HepG2 (cell line): Measurements from ENCODE around the gene SIRT5. TPM values are rescaled to one million over a fixed set of nuclear protein-coding genes. Genes with fewer than 3 reads are reported as not detected.

Experiments used
- BCL6 ChIP-seq: IDR thresholded peaks from 2 replicates; pipeline ENCODE4 v1.6.1; 2016; ENCODE audit warnings: missing genetic modification reagents, missing compliant biosample characterization
- EP300 ChIP-seq, 3 experiments: sonication (generic) in 1 of 3; formaldehyde crosslinking in 1 of 3; IDR thresholded peaks; 2 replicates each; pipeline versions ENCODE4 v1.5.1 to v1.6.1; 2011 to 2020; ENCODE audit warnings: low read depth in 2 of 3, low read length in 2 of 3, borderline replicate concordance in 1 of 3, improper control_type of control experiment in 1 of 3, mild to moderate bottlenecking in 1 of 3, missing genetic modification reagents in 1 of 3, moderate library complexity in 1 of 3
- GATAD2A ChIP-seq: IDR thresholded peaks from 2 replicates; pipeline ENCODE4 v1.6.1; 2016
- KAT7 ChIP-seq: IDR thresholded peaks from 2 replicates; pipeline ENCODE4 v1.6.1; 2018; ENCODE audit warnings: borderline replicate concordance, missing compliant biosample characterization
- MIXL1 ChIP-seq: IDR thresholded peaks from 2 replicates; pipeline ENCODE4 v1.6.1; 2016
- NCOR1 ChIP-seq: fragments of 200-600 bp; sonication (generic); IDR thresholded peaks from 2 replicates; pipeline ENCODE4 v1.7.0; 2017; ENCODE audit warnings: antibody characterized with exemption, low read length, borderline replicate concordance
- RARA ChIP-seq: IDR thresholded peaks from 2 replicates; pipeline ENCODE4 v1.6.1; 2016; ENCODE audit warnings: missing genetic modification reagents, missing compliant biosample characterization
- SIN3B ChIP-seq: fragments of 150-350 bp; IDR thresholded peaks from 2 replicates; pipeline ENCODE4 v1.6.1; 2014; ENCODE audit warnings: low read length
- ZNF121 ChIP-seq: sonication (generic); formaldehyde crosslinking; IDR thresholded peaks from 2 replicates; pipeline ENCODE4 v1.5.0; 2020; ENCODE audit warnings: mild to moderate bottlenecking, missing genetic modification reagents
- ZNF615 ChIP-seq: sonication (generic); formaldehyde crosslinking; IDR thresholded peaks from 2 replicates; pipeline ENCODE4 v1.5.0; 2020; ENCODE audit warnings: mild to moderate bottlenecking, missing genetic modification reagents, borderline replicate concordance
- polyA plus RNA-seq, 8 experiments: library from polyadenylated mRNA; depleted of rRNA in 3 of 8; stranded (reverse) in 7 of 8; unstranded in 1 of 8; fragments of >200 nt; fragmentation: Illumina TruSeq in 4 of 8; extraction: Trizol in 4 of 8; gene quantifications; 2 replicates each; pipeline versions ENCODE4 v1.2.1 to v1.2.3, GENCODE V29; 2011 to 2016; ENCODE audit warnings: low read depth in 4 of 8, missing spikeins in 1 of 8, mixed read lengths in 1 of 8; ENCODE audit not compliant: insufficient read depth in 1 of 8
- total RNA-seq, 5 experiments: library from RNA; depleted of rRNA; stranded (reverse); fragments of >200 nt; fragmentation: Illumina TruSeq; extraction: Trizol; gene quantifications; 2 replicates each; pipeline ENCODE4 v1.2.3, GENCODE V29; 2016; ENCODE audit warnings: low read depth in 1 of 5
- TF ChIP-seq, protein P1 (sequence below): sonication (generic); formaldehyde crosslinking; conservative IDR thresholded peaks from 2 replicates; pipeline ENCODE4 v1.8.0; 2022; ENCODE audit warnings: low read depth, missing genetic modification reagents
- TF ChIP-seq, protein P2 (sequence below): sonication (generic); formaldehyde crosslinking; IDR thresholded peaks from 2 replicates; pipeline ENCODE4 v1.8.0; 2022; ENCODE audit warnings: missing genetic modification reagents, low read depth, mild to moderate bottlenecking, borderline replicate concordance
- TF ChIP-seq, protein P3 (sequence below): sonication (generic); formaldehyde crosslinking; IDR thresholded peaks from 2 replicates; pipeline ENCODE4 v1.4.0; 2020; ENCODE audit warnings: missing genetic modification reagents, mild to moderate bottlenecking, borderline replicate concordance
- TF ChIP-seq, protein P4 (sequence below): sonication (generic); formaldehyde crosslinking; IDR thresholded peaks from 2 replicates; pipeline ENCODE4 v1.8.0; 2022; ENCODE audit warnings: mild to moderate bottlenecking, missing genetic modification reagents
- TF ChIP-seq, protein P5 (sequence below): IDR thresholded peaks from 2 replicates; pipeline ENCODE4 v1.6.1; 2012; ENCODE audit warnings: low read depth, low read length, improper control_type of control experiment
- TF ChIP-seq, protein P6 (sequence below): IDR thresholded peaks from 2 replicates; pipeline ENCODE4 v1.4.0; 2020; ENCODE audit warnings: mild to moderate bottlenecking, missing genetic modification reagents

Gene SIRT5
- total and polyA plus RNA-seq, 2 of the 13 experiments (the other 11 are each of a cell fraction or from before 2014, with no cell fraction given): 14.1 to 16.6 TPM

DNA sequence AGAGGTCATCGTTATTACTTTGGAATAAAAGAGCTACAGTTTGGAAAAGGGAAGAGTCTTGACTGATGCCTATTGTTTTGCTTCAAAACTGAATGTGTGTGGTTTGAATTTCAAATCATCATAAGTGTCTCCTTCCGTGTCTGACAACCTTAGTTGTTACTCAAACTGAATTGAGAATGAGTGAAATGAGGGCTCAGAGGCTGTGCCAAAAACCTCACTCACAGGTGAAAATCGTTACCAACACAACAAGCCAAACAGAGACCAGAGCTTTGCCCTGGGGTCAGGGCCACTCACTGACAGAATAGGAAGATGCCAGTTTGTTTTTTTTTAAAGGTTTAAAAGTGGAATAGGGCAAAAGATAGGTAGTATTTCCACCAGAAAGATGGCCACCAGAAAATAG is 15.2 kb upstream of the SIRT5 start (continued):
- peak in 1 of 2 experiments; percentile 17; a peak in 1 of 4 replicates for TF ChIP-seq EP300 (IDR thresholded peaks at IDR 0.05; ENCODE audit: low read depth in 2 of 2, low read length in 2 of 2)
- no peak for TF ChIP-seq EP300 (CRISPR knock-in tag; IDR thresholded peaks at IDR 0.05; ENCODE audit: borderline replicate concordance)
- TF ChIP-seq, protein P1, sequence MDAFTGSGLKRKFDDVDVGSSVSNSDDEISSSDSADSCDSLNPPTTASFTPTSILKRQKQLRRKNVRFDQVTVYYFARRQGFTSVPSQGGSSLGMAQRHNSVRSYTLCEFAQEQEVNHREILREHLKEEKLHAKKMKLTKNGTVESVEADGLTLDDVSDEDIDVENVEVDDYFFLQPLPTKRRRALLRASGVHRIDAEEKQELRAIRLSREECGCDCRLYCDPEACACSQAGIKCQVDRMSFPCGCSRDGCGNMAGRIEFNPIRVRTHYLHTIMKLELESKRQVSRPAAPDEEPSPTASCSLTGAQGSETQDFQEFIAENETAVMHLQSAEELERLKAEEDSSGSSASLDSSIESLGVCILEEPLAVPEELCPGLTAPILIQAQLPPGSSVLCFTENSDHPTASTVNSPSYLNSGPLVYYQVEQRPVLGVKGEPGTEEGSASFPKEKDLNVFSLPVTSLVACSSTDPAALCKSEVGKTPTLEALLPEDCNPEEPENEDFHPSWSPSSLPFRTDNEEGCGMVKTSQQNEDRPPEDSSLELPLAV (CRISPR knock-in tag): no peak
- TF ChIP-seq, protein P2, sequence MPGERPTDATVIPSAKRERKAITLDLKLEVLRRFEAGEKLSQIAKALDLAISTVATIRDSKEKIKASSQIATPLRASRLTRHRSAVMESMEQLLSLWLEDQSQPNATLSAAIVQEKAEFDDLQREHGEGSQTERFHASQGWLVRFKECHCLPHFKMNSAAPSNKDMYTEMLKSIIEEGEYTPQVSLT (CRISPR knock-in tag): no peak
- TF ChIP-seq, protein P3, sequence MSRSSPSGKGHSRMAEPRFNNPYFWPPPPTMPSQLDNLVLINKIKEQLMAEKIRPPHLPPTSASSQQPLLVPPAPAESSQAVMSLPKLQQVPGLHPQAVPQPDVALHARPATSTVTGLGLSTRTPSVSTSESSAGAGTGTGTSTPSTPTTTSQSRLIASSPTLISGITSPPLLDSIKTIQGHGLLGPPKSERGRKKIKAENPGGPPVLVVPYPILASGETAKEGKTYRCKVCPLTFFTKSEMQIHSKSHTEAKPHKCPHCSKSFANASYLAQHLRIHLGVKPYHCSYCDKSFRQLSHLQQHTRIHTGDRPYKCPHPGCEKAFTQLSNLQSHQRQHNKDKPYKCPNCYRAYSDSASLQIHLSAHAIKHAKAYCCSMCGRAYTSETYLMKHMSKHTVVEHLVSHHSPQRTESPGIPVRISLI (CRISPR knock-in tag): peak; percentile 82
- TF ChIP-seq KAT7 (CRISPR knock-in tag): no peak
- TF ChIP-seq ZNF615: no peak
- TF ChIP-seq ZNF121: no peak
- peak; percentile 76 for TF ChIP-seq RARA (CRISPR knock-in tag)
- no peak for TF ChIP-seq SIN3B
- peak; percentile 49; the same call in 1 of the 2 replicates for TF ChIP-seq GATAD2A (CRISPR knock-in tag)
- TF ChIP-seq BCL6: 0 out of 2 replicates have a peak, but pooled peaks have one; percentile 22
- TF ChIP-seq, protein P4, sequence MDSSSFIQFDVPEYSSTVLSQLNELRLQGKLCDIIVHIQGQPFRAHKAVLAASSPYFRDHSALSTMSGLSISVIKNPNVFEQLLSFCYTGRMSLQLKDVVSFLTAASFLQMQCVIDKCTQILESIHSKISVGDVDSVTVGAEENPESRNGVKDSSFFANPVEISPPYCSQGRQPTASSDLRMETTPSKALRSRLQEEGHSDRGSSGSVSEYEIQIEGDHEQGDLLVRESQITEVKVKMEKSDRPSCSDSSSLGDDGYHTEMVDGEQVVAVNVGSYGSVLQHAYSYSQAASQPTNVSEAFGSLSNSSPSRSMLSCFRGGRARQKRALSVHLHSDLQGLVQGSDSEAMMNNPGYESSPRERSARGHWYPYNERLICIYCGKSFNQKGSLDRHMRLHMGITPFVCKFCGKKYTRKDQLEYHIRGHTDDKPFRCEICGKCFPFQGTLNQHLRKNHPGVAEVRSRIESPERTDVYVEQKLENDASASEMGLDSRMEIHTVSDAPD (CRISPR knock-in tag): peak; percentile 89
- peak; percentile 37; the same call in 1 of the 2 replicates for TF ChIP-seq NCOR1
- TF ChIP-seq, protein P5, sequence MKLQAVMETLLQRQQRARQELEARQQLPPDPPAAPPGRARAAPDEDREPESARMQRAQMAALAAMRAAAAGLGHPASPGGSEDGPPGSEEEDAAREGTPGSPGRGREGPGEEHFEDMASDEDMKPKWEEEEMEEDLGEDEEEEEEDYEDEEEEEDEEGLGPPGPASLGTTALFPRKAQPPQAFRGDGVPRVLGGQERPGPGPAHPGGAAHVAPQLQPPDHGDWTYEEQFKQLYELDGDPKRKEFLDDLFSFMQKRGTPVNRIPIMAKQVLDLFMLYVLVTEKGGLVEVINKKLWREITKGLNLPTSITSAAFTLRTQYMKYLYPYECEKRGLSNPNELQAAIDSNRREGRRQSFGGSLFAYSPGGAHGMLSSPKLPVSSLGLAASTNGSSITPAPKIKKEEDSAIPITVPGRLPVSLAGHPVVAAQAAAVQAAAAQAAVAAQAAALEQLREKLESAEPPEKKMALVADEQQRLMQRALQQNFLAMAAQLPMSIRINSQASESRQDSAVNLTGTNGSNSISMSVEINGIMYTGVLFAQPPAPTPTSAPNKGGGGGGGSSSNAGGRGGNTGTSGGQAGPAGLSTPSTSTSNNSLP: 0 out of 2 replicates have a peak, but pooled peaks have one; percentile 12
- no peak; the same call in 1 of the 2 replicates for TF ChIP-seq MIXL1 (CRISPR knock-in tag)
- TF ChIP-seq, protein P6, sequence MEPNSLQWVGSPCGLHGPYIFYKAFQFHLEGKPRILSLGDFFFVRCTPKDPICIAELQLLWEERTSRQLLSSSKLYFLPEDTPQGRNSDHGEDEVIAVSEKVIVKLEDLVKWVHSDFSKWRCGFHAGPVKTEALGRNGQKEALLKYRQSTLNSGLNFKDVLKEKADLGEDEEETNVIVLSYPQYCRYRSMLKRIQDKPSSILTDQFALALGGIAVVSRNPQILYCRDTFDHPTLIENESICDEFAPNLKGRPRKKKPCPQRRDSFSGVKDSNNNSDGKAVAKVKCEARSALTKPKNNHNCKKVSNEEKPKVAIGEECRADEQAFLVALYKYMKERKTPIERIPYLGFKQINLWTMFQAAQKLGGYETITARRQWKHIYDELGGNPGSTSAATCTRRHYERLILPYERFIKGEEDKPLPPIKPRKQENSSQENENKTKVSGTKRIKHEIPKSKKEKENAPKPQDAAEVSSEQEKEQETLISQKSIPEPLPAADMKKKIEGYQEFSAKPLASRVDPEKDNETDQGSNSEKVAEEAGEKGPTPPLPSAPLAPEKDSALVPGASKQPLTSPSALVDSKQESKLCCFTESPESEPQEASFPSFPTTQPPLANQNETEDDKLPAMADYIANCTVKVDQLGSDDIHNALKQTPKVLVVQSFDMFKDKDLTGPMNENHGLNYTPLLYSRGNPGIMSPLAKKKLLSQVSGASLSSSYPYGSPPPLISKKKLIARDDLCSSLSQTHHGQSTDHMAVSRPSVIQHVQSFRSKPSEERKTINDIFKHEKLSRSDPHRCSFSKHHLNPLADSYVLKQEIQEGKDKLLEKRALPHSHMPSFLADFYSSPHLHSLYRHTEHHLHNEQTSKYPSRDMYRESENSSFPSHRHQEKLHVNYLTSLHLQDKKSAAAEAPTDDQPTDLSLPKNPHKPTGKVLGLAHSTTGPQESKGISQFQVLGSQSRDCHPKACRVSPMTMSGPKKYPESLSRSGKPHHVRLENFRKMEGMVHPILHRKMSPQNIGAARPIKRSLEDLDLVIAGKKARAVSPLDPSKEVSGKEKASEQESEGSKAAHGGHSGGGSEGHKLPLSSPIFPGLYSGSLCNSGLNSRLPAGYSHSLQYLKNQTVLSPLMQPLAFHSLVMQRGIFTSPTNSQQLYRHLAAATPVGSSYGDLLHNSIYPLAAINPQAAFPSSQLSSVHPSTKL: 0 out of 2 replicates have a peak, but pooled peaks have one; percentile 36
